ENCODE data around the gene ARPC1A.

DNA sequence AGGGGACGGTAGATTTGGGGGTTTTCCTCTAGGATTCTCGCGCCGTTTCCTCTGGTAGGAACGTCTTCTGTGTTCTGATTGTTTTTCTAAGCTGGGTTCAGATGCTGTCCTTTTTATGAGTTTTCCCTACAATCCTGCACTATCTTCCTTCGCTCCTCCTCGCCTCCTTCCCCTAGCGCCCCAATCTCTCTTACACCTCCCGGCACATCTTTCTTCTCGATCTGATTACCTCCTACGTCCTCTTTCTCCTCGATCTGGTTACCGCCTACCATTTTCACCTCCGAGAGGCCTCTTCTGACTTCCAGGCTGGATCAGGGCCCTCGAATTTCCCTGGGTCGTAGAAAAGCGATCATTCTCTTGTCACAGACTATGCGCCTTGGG, 83.5 kb downstream of the ARPC1A start:
- TF ChIP-seq, protein P1, sequence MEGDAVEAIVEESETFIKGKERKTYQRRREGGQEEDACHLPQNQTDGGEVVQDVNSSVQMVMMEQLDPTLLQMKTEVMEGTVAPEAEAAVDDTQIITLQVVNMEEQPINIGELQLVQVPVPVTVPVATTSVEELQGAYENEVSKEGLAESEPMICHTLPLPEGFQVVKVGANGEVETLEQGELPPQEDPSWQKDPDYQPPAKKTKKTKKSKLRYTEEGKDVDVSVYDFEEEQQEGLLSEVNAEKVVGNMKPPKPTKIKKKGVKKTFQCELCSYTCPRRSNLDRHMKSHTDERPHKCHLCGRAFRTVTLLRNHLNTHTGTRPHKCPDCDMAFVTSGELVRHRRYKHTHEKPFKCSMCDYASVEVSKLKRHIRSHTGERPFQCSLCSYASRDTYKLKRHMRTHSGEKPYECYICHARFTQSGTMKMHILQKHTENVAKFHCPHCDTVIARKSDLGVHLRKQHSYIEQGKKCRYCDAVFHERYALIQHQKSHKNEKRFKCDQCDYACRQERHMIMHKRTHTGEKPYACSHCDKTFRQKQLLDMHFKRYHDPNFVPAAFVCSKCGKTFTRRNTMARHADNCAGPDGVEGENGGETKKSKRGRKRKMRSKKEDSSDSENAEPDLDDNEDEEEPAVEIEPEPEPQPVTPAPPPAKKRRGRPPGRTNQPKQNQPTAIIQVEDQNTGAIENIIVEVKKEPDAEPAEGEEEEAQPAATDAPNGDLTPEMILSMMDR (IDR thresholded peaks at IDR 0.05; ENCODE audit: low read length) = no peak
- no peak for TF ChIP-seq EZH2 (IDR thresholded peaks at IDR 0.05; ENCODE audit: borderline replicate concordance, low read length)

All from OCI-LY1 (cell line).